ENCODE results near the gene TAC3.

- no peak for TF ChIP-seq ZFP3 (CRISPR knock-in tag; IDR thresholded peaks at IDR 0.05)
- TF ChIP-seq, protein P1, sequence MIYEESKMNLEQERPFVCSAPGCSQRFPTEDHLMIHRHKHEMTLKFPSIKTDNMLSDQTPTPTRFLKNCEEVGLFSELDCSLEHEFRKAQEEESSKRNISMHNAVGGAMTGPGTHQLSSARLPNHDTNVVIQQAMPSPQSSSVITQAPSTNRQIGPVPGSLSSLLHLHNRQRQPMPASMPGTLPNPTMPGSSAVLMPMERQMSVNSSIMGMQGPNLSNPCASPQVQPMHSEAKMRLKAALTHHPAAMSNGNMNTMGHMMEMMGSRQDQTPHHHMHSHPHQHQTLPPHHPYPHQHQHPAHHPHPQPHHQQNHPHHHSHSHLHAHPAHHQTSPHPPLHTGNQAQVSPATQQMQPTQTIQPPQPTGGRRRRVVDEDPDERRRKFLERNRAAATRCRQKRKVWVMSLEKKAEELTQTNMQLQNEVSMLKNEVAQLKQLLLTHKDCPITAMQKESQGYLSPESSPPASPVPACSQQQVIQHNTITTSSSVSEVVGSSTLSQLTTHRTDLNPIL (CRISPR knock-in tag; IDR thresholded peaks at IDR 0.05; ENCODE audit: low read depth): no peak
- TF ChIP-seq, protein P2, sequence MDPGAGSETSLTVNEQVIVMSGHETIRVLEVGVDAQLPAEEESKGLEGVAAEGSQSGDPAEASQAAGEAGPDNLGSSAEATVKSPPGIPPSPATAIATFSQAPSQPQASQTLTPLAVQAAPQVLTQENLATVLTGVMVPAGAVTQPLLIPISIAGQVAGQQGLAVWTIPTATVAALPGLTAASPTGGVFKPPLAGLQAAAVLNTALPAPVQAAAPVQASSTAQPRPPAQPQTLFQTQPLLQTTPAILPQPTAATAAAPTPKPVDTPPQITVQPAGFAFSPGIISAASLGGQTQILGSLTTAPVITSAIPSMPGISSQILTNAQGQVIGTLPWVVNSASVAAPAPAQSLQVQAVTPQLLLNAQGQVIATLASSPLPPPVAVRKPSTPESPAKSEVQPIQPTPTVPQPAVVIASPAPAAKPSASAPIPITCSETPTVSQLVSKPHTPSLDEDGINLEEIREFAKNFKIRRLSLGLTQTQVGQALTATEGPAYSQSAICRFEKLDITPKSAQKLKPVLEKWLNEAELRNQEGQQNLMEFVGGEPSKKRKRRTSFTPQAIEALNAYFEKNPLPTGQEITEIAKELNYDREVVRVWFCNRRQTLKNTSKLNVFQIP (CRISPR knock-in tag; IDR thresholded peaks at IDR 0.05; ENCODE audit: borderline replicate concordance, low read depth): no peak
- no peak for TF ChIP-seq ARNTL (CRISPR knock-in tag; IDR thresholded peaks at IDR 0.05; ENCODE audit: borderline replicate concordance, low read depth)
- TF ChIP-seq TSHZ2 (CRISPR knock-in tag; IDR thresholded peaks at IDR 0.05): no peak
- no peak for TF ChIP-seq TCF4 (CRISPR knock-in tag; IDR thresholded peaks at IDR 0.05; ENCODE audit: borderline replicate concordance)
- TF ChIP-seq PATZ1 (CRISPR knock-in tag; IDR thresholded peaks at IDR 0.05; ENCODE audit: borderline replicate concordance): no peak
These were observed 15.9 kb downstream of the TAC3 start for GRCh38 chr12:57000393-57000792.

Measured in SK-N-SH treated with all-trans-retinoic acid at 6 μM for 48 hours (cell line).